SU-DHL-6 (cell line): Measurements from ENCODE around the gene MAF.

Source experiments
- H2AFZ ChIP-seq: fragments of 200-600 bp; sonication (generic); 2 replicates; pipeline ENCODE4 v1.6.1; 2014; ENCODE audit warnings: low read depth, mild to moderate bottlenecking, moderate library complexity, mixed read lengths, antibody characterized with exemption, low read length; ENCODE audit not compliant: severe bottlenecking
- H3F3A ChIP-seq: fragments of 200-600 bp; shearing (Covaris generic); 2 replicates; pipeline ENCODE4 v1.6.0; 2016; ENCODE audit warnings: antibody characterized with exemption, mild to moderate bottlenecking; ENCODE audit not compliant: insufficient read depth
- H3K27ac ChIP-seq: fragments of 200-600 bp; sonication (generic); 2 replicates; pipeline ENCODE4 v1.5.1; 2016; ENCODE audit warnings: low read depth, mild to moderate bottlenecking, low read length, moderate library complexity, mixed read lengths
- H3K27me3 ChIP-seq: fragments of 200-600 bp; sonication (generic), shearing (Covaris generic); 2 replicates; pipeline ENCODE4 v1.6.0; 2014; ENCODE audit warnings: mild to moderate bottlenecking, low read length
- H3K36me3 ChIP-seq: fragments of 200-600 bp; sonication (generic); 2 replicates; pipeline ENCODE4 v1.6.1; 2014; ENCODE audit warnings: mild to moderate bottlenecking, low read length, mixed read lengths
- H3K4me2 ChIP-seq: fragments of 300-600, 200-600 bp; shearing (Covaris generic), sonication (generic); 2 replicates; pipeline ENCODE4 v1.6.0; 2014; ENCODE audit warnings: low read length, low read depth, mild to moderate bottlenecking; ENCODE audit not compliant: poor library complexity, severe bottlenecking
- H3K4me3 ChIP-seq: fragments of 200-600 bp; sonication (generic); 2 replicates; pipeline ENCODE4 v1.5.1; 2014; ENCODE audit warnings: antibody characterized with exemption, low read length, mild to moderate bottlenecking, mixed read lengths; ENCODE audit not compliant: insufficient read depth, poor library complexity, severe bottlenecking
- H3K79me2 ChIP-seq: fragments of 200-600 bp; sonication (generic); 2 replicates; pipeline ENCODE4 v1.6.1; 2014; ENCODE audit warnings: mild to moderate bottlenecking, low read length, moderate library complexity; ENCODE audit not compliant: insufficient read depth
- H3K9ac ChIP-seq: fragments of 200-600 bp; sonication (generic); 2 replicates; pipeline ENCODE4 v1.7.0; 2014; ENCODE audit warnings: mild to moderate bottlenecking, low read length
- H3K9me2 ChIP-seq: fragments of 200-600 bp; sonication (generic); replicated peaks from 2 replicates; pipeline ENCODE4 v1.6.1; 2014; ENCODE audit warnings: low read length; ENCODE audit not compliant: insufficient read depth
- H3K9me3 ChIP-seq: fragments of 200-600 bp; sonication (generic); 2 replicates; pipeline ENCODE4 v1.6.1; 2014; ENCODE audit warnings: low read length, mixed read lengths; ENCODE audit not compliant: insufficient read depth
- H4K20me1 ChIP-seq: fragments of 200-600 bp; sonication (generic); 2 replicates; pipeline ENCODE4 v1.6.1; 2014; ENCODE audit warnings: low read depth, mild to moderate bottlenecking, antibody characterized with exemption, low read length, moderate library complexity, mixed read lengths
- EZH2phosphoT487 ChIP-seq: fragments of 200-600 bp; sonication (generic), shearing (Covaris generic); conservative IDR thresholded peaks from 2 replicates; pipeline ENCODE4 v1.6.1; 2018; ENCODE audit warnings: mild to moderate bottlenecking, antibody characterized with exemption, low read length, moderate library complexity, mixed read lengths
- TF ChIP-seq, protein P1 (sequence below): fragments of 200-600 bp; sonication (generic); IDR thresholded peaks from one replicate; pipeline ENCODE4 v1.5.1; 2017; ENCODE audit warnings: antibody characterized with exemption, mild to moderate bottlenecking, low read length, moderate library complexity; ENCODE audit not compliant: insufficient read depth, poor library complexity, severe bottlenecking

MAF gene

DNA sequence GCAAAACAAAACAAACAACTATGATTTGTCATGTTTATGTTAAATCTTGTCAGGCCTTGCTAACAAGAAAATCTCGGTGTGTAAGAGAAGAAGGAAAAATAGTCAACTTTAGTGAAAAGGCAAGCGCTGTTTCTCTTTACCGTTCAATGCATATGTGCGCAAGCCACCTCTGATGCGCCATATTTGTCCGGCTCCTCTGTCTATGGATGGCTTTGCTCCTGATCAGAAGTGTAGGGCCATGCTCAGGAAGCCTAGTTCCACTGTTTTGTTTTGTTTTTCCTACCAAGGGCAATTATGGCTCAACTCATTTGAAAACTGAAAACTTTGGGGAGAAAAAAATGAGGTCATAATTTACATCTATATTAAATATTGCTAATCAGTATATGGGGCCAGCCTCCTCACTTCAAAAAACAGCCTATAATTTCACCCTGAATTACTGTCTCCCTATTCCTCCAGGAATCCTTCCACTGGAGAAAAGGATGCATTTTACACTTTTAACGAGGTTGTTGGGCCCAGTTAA is 4.5 kb downstream of the MAF start:
- no peaks in the 10 kb centered on the region for H3K27me3 ChIP-seq
- no peaks in the 10 kb centered on the region for H3K9me2 ChIP-seq
- H3K79me2 ChIP-seq, result no peaks in the 10 kb centered on the region
- H3K4me3 ChIP-seq, result no peak overlapping the region
- H4K20me1 ChIP-seq, result no peaks in the 10 kb centered on the region
- H3K36me3 ChIP-seq, result no peaks in the 10 kb centered on the region
- no peaks in the 10 kb centered on the region for H3K9me3 ChIP-seq
- no peak for TF ChIP-seq EZH2phosphoT487
- TF ChIP-seq, protein P1, sequence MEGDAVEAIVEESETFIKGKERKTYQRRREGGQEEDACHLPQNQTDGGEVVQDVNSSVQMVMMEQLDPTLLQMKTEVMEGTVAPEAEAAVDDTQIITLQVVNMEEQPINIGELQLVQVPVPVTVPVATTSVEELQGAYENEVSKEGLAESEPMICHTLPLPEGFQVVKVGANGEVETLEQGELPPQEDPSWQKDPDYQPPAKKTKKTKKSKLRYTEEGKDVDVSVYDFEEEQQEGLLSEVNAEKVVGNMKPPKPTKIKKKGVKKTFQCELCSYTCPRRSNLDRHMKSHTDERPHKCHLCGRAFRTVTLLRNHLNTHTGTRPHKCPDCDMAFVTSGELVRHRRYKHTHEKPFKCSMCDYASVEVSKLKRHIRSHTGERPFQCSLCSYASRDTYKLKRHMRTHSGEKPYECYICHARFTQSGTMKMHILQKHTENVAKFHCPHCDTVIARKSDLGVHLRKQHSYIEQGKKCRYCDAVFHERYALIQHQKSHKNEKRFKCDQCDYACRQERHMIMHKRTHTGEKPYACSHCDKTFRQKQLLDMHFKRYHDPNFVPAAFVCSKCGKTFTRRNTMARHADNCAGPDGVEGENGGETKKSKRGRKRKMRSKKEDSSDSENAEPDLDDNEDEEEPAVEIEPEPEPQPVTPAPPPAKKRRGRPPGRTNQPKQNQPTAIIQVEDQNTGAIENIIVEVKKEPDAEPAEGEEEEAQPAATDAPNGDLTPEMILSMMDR, result no peak
- H3F3A ChIP-seq, result no peaks in the 10 kb centered on the region
- no peak overlapping the region for H3K4me2 ChIP-seq
- no peak overlapping the region for H3K9ac ChIP-seq
- H3K27ac ChIP-seq, result no peak overlapping the region
- no peak overlapping the region for H2AFZ ChIP-seq

DNA sequence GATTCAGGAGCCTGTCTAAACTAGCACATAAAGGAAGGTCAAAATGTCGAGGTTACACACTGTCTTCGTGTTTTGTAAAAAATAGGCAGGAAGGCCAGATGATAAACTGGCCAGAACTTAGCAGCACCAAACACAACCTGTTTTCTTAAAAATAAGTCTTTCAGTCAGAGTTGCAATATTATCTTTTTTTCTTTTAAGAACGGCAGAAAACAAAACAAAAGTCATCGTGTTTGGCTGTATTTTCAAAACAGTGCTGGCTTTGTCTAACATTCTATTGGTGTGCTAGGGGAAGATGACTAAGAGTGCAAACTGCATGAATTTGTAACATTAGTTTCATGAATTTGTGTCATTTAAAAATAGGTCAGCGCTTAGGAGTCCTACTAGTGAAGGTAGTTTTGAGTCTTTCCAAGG is 5.3 kb downstream of the MAF start:
- H3K4me2 ChIP-seq, result no peak overlapping the region
- no peaks in the 10 kb centered on the region for H3K9me3 ChIP-seq
- H3K9ac ChIP-seq, result no peak overlapping the region
- H3K27ac ChIP-seq, result no peak overlapping the region
- no peaks in the 10 kb centered on the region for H3K9me2 ChIP-seq
- H3K27me3 ChIP-seq, result no peaks in the 10 kb centered on the region
- H3K79me2 ChIP-seq, result no peaks in the 10 kb centered on the region
- no peaks in the 10 kb centered on the region for H3F3A ChIP-seq
- no peak for TF ChIP-seq EZH2phosphoT487
- TF ChIP-seq, protein P1, result no peak
- no peak overlapping the region for H3K4me3 ChIP-seq
- H3K36me3 ChIP-seq, result no peaks in the 10 kb centered on the region
- H4K20me1 ChIP-seq, result no peaks in the 10 kb centered on the region
- no peak overlapping the region for H2AFZ ChIP-seq

DNA sequence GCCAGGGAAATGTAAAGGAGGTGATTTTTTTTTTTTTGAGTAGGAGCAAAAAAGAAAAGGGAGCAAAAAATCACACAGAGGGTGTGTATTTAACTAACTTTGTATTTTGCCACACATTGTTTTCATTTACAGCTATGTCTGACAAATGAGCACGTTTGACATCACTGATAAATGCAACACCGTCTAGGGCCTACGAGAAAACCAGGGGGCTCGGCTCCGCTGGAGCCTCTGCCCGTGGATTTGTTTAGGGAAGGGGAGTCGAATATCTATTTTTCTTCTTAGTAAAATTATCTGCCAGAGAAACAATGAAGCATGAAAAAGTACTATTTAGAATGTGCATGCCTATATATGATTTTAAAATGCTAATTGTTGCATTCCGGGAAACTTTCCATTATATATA is 6.8 kb downstream of the MAF start:
- no peaks in the 10 kb centered on the region for H3F3A ChIP-seq
- no peak overlapping the region for H2AFZ ChIP-seq
- no peaks in the 10 kb centered on the region for H3K9me2 ChIP-seq
- no peaks in the 10 kb centered on the region for H3K9me3 ChIP-seq
- no peak for TF ChIP-seq EZH2phosphoT487
- TF ChIP-seq, protein P1, result no peak
- no peaks in the 10 kb centered on the region for H3K36me3 ChIP-seq
- no peak overlapping the region for H3K4me3 ChIP-seq
- H4K20me1 ChIP-seq, result no peaks in the 10 kb centered on the region
- H3K79me2 ChIP-seq, result no peaks in the 10 kb centered on the region
- no peak overlapping the region for H3K4me2 ChIP-seq
- H3K27me3 ChIP-seq, result no peaks in the 10 kb centered on the region
- H3K9ac ChIP-seq, result no peak overlapping the region
- no peak overlapping the region for H3K27ac ChIP-seq
